DND-41 (cell line): ENCODE data around the gene MATK.
A peak's percentile ranks its signal among the peaks of the same experiment; 100 is the strongest.

Experiments used
- ATAC-seq: fragments of 200-7000 bp; cut with Tn5 transposase; 3 replicates; pipeline ENCODE4 v1.9.1; 2021; ENCODE audit warnings: low read depth; ENCODE audit not compliant: insufficient read depth
- DNase-seq: peaks from one replicate; pipeline ENCODE4 v3.0.0-alpha.2; 2020
- H2AFZ ChIP-seq: 2 replicates; pipeline ENCODE4 v1.6.0; 2012; ENCODE audit warnings: low read depth, low read length
- H3K27ac ChIP-seq: 2 replicates; pipeline ENCODE4 v1.5.1; 2012; ENCODE audit warnings: low read length, inconsistent platforms
- H3K27me3 ChIP-seq: fragments of 200-600 bp; sonication (generic); 2 replicates; pipeline ENCODE4 v1.6.0; 2012; ENCODE audit warnings: low read length, mild to moderate bottlenecking, inconsistent platforms; ENCODE audit not compliant: insufficient read depth, poor library complexity
- H3K36me3 ChIP-seq: 2 replicates; pipeline ENCODE4 v1.5.1; 2012; ENCODE audit warnings: low read length, inconsistent platforms; ENCODE audit not compliant: insufficient read depth
- H3K4me1 ChIP-seq: 2 replicates; pipeline ENCODE4 v1.5.1; 2012; ENCODE audit warnings: mild to moderate bottlenecking, low read length; ENCODE audit not compliant: insufficient read depth
- H3K4me2 ChIP-seq: 2 replicates; pipeline ENCODE4 v1.6.0; 2012; ENCODE audit warnings: mild to moderate bottlenecking, moderate library complexity, low read length, inconsistent platforms; ENCODE audit not compliant: insufficient read depth
- H3K4me3 ChIP-seq, 2 experiments: fragments of 200-600 bp in 1 of 2; shearing (Covaris generic) in 1 of 2; 2 replicates each; pipeline ENCODE4 v1.5.1; 2012 to 2016; ENCODE audit warnings: inconsistent platforms in 2 of 2, low read length in 2 of 2, mild to moderate bottlenecking in 2 of 2, low read depth in 1 of 2, moderate library complexity in 1 of 2
- H3K79me2 ChIP-seq: 2 replicates; pipeline ENCODE4 v1.6.0; 2012; ENCODE audit warnings: low read length, inconsistent platforms; ENCODE audit not compliant: insufficient read depth
- H3K9ac ChIP-seq: 2 replicates; pipeline ENCODE4 v1.6.0; 2012; ENCODE audit warnings: low read depth, mild to moderate bottlenecking, inconsistent platforms, low read length, moderate library complexity
- H3K9me3 ChIP-seq: 2 replicates; pipeline ENCODE4 v1.5.1; 2012; ENCODE audit warnings: low read length, moderate library complexity, mild to moderate bottlenecking, inconsistent platforms; ENCODE audit not compliant: insufficient read depth, severe bottlenecking
- H4K20me1 ChIP-seq: 2 replicates; pipeline ENCODE4 v1.6.0; 2012; ENCODE audit warnings: low read length; ENCODE audit not compliant: insufficient read depth
- EZH2 ChIP-seq: IDR thresholded peaks from 3 replicates; pipeline ENCODE4 v1.6.1; 2012; ENCODE audit warnings: borderline replicate concordance, low read depth, mild to moderate bottlenecking, moderate library complexity, low read length, inconsistent platforms; ENCODE audit not compliant: severe bottlenecking
- TF ChIP-seq, protein P1 (sequence below): IDR thresholded peaks from 2 replicates; pipeline ENCODE4 v1.5.1; 2012; ENCODE audit warnings: borderline replicate concordance, low read length, moderate library complexity, mild to moderate bottlenecking; ENCODE audit not compliant: poor library complexity, severe bottlenecking; ENCODE audit errors: extremely low read depth

MATK gene

DNA sequence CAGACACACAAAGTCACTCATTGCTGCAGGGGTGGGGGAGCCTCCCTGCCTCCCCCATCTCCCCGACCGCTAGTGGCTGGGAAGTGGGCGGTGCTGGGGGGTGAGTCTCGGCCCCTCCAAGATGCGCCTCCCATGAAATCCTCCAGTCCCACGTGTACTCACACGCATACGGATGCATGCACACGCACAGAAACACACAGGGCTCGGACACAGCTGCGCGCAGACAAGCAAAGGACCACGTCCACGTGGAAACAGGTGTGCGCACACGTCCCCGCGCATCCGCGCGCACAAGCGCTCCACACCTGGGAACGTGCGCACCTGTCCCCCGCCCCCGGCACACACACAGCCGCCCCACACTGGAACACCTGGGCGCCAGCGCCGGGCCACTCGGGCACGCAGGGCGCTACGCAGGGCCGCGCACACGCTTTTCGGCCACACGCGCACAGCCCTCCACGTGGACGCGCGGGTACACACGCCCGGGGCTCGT is 687 bp downstream of the MATK start:
- peak overlapping the region; percentile 21 to 61; a peak in 3 of 4 replicates for H3K4me3 ChIP-seq
- 0 out of 2 replicates have a peak, but pooled peaks cover 5% of the 10 kb centered on the region for H4K20me1 ChIP-seq
- peaks cover 19% of the 10 kb centered on the region for H3K9me3 ChIP-seq
- peaks cover 19% of the 10 kb centered on the region for H3K27me3 ChIP-seq
- H3K36me3 ChIP-seq = no peaks in the 10 kb centered on the region
- peak overlapping the region; percentile 57 for H3K9ac ChIP-seq
- H3K4me2 ChIP-seq = peak overlapping the region; percentile 66
- ATAC-seq (peak; percentile 52), DNase-seq (peak; percentile 50)
- no peaks in the 10 kb centered on the region for H3K79me2 ChIP-seq
- H3K4me1 ChIP-seq = peaks cover 8% of the 10 kb centered on the region
- no peak overlapping the region for H3K27ac ChIP-seq
- H2AFZ ChIP-seq = peak overlapping the region; percentile 41
- TF ChIP-seq, protein P1, sequence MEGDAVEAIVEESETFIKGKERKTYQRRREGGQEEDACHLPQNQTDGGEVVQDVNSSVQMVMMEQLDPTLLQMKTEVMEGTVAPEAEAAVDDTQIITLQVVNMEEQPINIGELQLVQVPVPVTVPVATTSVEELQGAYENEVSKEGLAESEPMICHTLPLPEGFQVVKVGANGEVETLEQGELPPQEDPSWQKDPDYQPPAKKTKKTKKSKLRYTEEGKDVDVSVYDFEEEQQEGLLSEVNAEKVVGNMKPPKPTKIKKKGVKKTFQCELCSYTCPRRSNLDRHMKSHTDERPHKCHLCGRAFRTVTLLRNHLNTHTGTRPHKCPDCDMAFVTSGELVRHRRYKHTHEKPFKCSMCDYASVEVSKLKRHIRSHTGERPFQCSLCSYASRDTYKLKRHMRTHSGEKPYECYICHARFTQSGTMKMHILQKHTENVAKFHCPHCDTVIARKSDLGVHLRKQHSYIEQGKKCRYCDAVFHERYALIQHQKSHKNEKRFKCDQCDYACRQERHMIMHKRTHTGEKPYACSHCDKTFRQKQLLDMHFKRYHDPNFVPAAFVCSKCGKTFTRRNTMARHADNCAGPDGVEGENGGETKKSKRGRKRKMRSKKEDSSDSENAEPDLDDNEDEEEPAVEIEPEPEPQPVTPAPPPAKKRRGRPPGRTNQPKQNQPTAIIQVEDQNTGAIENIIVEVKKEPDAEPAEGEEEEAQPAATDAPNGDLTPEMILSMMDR = no peak
- TF ChIP-seq EZH2 = peak; percentile 89

- Histone ChIP-seq H3K9me3 (peaks cover 19% of the 10 kb centered on the region), H3K79me2 (no peaks in the 10 kb centered on the region), H3K27me3 (peaks cover 19% of the 10 kb centered on the region), H3K36me3 (no peaks in the 10 kb centered on the region), H3K4me2 (peak overlapping the region; percentile 66), H3K4me1 (peaks cover 8% of the 10 kb centered on the region), H4K20me1 (0 out of 2 replicates have a peak, but pooled peaks cover 5% of the 10 kb centered on the region), H2AFZ (no peak overlapping the region), H3K9ac (peak overlapping the region; percentile 57), H3K4me3 (peak overlapping the region in 1 of 2 experiments; percentile 61; a peak in 3 of 4 replicates), H3K27ac (no peak overlapping the region)
- ATAC-seq (no peak), DNase-seq (no peak)
- TF ChIP-seq, protein P1 = no peak
- TF ChIP-seq EZH2 = no peak
Measured at GRCh38 chr19:3784607-3785450, 1.4 kb downstream of the MATK start.

GRCh38 chr19:3783660-3784584 is 2.3 kb downstream of the MATK start:
- no peak for TF ChIP-seq EZH2
- TF ChIP-seq, protein P1 = peak; percentile 54
- Histone ChIP-seq H3K9me3 (peaks cover 19% of the 10 kb centered on the region), H4K20me1 (0 out of 2 replicates have a peak, but pooled peaks cover 5% of the 10 kb centered on the region), H3K4me2 (no peak overlapping the region), H3K27ac (no peak overlapping the region), H3K36me3 (no peaks in the 10 kb centered on the region), H3K27me3 (peaks cover 19% of the 10 kb centered on the region), H3K4me3 (no peak overlapping the region), H3K9ac (no peak overlapping the region), H3K4me1 (peaks cover 8% of the 10 kb centered on the region), H2AFZ (no peak overlapping the region), H3K79me2 (no peaks in the 10 kb centered on the region)
- DNase-seq (no peak), ATAC-seq (no peak)
